HG03469 (cell line): ENCODE data around the gene SF3B3.

Source experiments
- ATAC-seq: cut with Tn5 transposase; IDR thresholded peaks from one replicate; pipeline ENCODE4 v1.9.1; 2021; ENCODE audit warnings: mild to moderate bottlenecking, moderate library complexity, moderate number of reproducible peaks; ENCODE audit not compliant: unreplicated experiment

Gene SF3B3

GRCh38 chr16:70561623-70562022 is 38.0 kb downstream of the SF3B3 start:
- no peak for ATAC-seq

DNA sequence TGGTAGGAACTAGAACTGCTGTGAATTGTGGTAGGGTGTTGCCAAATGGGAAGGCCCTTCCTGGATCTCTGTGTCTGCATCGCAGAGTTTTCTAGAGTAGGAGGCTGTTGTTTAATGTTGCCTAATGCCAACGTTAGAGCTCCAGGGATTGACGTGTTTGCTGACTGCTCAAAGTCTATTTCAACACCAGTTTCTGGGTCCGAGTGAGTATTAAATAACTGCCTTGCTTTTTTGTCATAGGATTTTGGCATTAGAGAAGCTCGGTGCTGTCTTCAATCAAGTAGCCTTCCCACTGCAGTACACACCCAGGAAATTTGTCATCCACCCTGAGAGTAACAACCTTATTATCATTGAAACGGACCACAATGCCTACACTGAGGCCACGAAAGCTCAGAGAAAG is 40.0 kb downstream of the SF3B3 start:
- ATAC-seq, result no peak

GRCh38 chr16:70565053-70565452 is 41.4 kb downstream of the SF3B3 start:
- no peak for ATAC-seq

GRCh38 chr16:70568601-70569237 is 45.1 kb downstream of the SF3B3 start:
- ATAC-seq, result no peak

DNA sequence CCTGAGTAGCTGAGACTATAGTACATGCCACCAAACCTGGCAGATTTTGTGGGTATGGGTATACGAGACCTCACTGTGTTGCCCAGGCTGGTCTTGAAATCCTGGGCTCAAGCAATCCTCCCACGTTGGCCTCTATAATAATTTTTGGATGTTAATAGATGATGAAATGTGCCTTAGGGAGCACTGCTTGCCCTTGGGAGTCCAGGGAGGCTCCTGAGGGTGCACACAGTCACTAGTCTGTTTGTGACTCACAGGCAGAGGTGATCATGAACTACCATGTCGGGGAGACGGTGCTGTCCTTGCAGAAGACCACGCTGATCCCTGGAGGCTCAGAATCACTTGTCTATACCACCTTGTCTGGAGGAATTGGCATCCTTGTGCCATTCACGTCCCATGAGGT is 46.1 kb downstream of the SF3B3 start:
- ATAC-seq, result no peak

DNA sequence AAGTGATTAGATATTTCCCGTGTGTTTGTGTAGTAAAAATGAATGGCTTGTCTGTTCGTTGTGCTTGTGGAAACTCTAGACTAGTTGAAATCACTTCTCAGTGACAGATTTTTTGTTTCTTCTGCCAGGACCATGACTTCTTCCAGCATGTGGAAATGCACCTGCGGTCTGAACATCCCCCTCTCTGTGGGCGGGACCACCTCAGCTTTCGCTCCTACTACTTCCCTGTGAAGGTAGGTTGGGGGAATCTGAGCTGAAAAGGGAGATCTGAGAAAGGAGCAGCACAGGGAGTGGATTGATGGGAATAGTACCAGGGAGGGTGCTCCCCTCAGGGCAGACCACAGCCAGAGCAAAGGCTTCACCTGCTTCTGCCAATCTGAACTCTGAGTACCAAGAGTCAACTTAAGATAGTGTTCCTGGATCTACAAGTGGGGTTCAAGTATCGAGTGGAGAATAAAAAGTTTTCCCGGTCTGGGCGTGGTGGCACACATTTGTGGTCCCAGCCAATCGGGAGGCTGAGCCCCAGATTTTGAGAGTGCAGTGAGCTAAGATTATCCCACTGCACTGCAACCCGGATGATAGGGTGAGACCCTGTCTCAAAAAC is 47.5 kb downstream of the SF3B3 start:
- ATAC-seq, result no peak

DNA sequence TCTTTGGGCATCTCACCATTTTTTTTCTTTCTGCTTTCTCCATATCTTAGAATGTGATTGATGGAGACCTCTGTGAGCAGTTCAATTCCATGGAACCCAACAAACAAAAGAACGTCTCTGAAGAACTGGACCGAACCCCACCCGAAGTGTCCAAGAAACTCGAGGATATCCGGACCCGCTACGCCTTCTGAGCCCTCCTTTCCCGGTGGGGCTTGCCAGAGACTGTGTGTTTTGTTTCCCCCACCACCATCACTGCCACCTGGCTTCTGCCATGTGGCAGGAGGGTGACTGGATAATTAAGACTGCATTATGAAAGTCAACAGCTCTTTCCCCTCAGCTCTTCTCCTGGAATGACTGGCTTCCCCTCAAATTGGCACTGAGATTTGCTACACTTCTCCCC is 48.0 kb downstream of the SF3B3 start:
- no peak for ATAC-seq

GRCh38 chr16:70572050-70572925 is 48.7 kb downstream of the SF3B3 start:
- ATAC-seq, result no peak

GRCh38 chr16:70572926-70573270 is 49.3 kb downstream of the SF3B3 start:
- no peak for ATAC-seq

- no peak for ATAC-seq
Measured at GRCh38 chr16:70573451-70574121, 50.0 kb downstream of the SF3B3 start.

DNA sequence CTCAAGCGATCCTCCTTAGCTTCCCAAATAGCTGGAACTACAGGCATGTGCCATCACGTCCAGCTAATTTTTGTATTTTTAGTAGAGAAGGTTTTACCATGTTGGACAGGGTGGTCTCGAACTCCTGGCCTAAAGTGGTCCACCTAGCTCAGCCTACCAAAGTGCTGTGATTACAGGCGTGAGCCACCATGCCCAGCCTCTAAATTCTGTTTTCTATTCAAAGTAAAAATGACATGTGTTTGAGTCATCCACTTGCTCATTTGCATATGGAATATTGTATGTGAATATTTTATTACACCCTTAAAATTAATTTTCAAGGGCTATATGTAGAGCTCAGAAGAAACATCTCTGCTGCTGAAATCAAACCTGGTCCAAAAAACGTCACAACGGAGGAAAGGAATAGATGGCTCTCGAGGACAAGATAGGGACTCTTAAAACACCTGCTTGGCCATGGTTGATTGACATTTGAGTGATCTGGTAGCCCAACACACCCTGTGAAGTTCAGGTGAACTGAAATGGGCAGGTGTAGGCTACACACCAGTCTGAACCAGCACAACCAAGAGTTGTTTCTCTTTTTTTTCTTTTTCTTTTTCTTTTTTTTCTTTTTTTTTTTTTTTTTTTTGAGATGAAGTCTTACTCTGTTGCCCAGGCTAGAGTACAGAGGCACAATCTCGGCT is 51.1 kb downstream of the SF3B3 start:
- ATAC-seq, result no peak

- ATAC-seq, result no peak
Measured at GRCh38 chr16:70575376-70575775, 51.8 kb downstream of the SF3B3 start.

DNA sequence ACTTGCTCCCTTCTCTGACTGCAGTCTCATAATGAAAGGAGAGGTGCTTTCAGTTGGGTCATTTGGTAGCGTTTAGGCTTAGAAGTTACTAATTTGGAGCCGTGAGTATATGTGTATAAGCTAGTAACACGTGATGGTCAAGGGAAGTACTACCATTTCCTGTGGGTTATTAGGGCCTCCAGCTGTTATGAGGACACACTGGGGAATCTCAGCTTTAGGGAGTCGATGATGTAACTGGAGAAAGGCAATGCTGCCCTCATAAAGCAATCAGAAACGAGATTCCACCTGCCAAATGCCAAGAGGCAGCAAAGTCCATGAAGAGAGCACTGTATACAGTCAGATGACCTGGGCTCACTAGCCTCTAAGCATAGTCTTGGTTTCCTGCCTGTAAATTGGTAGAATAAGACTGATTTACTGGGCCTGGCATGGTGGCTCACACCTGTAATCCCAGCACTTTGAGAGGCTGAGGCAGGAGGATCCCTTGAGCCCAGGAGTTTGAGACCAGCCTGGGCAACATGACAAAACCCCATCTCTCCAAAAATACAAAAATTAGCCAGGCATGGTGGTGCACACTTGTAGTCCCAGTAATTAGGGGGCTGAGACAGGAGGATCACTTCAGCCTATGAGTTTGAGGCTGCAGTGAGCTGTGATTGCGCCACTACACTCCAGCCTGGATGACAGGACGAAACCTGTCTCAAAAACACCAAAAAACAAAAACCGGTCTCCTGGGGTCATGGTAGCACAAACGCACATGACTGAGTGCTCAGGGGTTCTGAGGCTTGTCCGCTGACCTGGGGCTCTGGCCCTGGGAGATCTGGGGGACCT is 53.0 kb downstream of the SF3B3 start:
- peak; percentile 44 for ATAC-seq

DNA sequence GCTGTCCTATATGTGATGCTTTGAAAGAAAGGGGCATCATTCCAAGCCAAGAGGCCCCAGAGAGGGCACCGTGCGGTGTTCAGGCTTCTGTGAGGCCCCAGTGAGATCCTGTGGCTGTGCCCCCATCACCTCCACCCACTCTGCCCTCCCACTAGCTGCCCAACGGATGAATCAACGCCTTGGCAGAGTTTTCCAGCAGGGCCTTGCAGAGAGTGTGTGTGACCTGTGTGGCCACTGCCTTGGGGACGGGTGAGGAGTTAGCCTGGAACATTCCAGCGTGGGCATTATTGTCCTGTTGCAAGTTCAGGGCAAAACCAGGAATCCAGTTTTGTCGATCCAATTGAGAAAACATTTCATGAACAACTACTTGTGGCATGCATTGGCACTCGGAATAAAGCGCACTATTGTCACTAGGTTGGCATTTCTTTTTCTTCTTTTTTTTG is 53.7 kb downstream of the SF3B3 start:
- ATAC-seq, result no peak

GRCh38 chr16:70578035-70578434 is 54.4 kb downstream of the SF3B3 start:
- ATAC-seq, result no peak

GRCh38 chr16:70579248-70579647 is 55.6 kb downstream of the SF3B3 start:
- ATAC-seq, result no peak

GRCh38 chr16:70579648-70580630 is 56.3 kb downstream of the SF3B3 start:
- no peak for ATAC-seq

GRCh38 chr16:70582280-70582978 is 58.8 kb downstream of the SF3B3 start:
- ATAC-seq, result no peak
